Measurements from ENCODE around the gene FCMR. TPM values are rescaled to one million over a fixed set of nuclear protein-coding genes. Genes with fewer than 3 reads are reported as not detected.
A peak's percentile ranks its signal among the peaks of the same experiment; 100 is the strongest.

FCMR gene
- total RNA-seq = 1 to 10 TPM; 3.2 to 4.5 TPM
- long read RNA-seq = 0 reads

- ATAC-seq (peak; percentile 31 to 43), DNase-seq (no peak)
- intact Hi-C loops (cut with DNase I) = no loop called here
Measured at GRCh38 chr1:206921772-206922265, at the start of gene FCMR. FCMR (minus strand) TSS chr1:206921941; CDS start chr1:206921854, 87 bp downstream.

- intact Hi-C loops (cut with DNase I) = no loop called here
- DNase-seq (no peak), ATAC-seq (no peak)
Measured at GRCh38 chr1:206971029-206971655, 49.4 kb upstream of the FCMR start.

GRCh38 chr1:206970446-206970845, 48.7 kb upstream of the FCMR start, which contains the start of gene FCAMR:
FCAMR (minus strand) TSS chr1:206970460; CDS start chr1:206970125, 335 bp downstream.
- ATAC-seq (no peak), DNase-seq (no peak)
- intact Hi-C loops (cut with DNase I) = no loop called here

GRCh38 chr1:206969090-206969489, 47.3 kb upstream of the FCMR start:
- intact Hi-C loops (cut with DNase I) = no loop called here
- DNase-seq = no peak
- no peak for ATAC-seq

GRCh38 chr1:206967096-206967849, 45.5 kb upstream of the FCMR start:
- intact Hi-C loops (cut with DNase I) = no loop called here
- ATAC-seq (peak in 1 of 2 donors; percentile 52), DNase-seq (no peak)

GRCh38 chr1:206965781-206966180, 44.0 kb upstream of the FCMR start:
- DNase-seq = no peak
- no peak for ATAC-seq
- intact Hi-C loops (cut with DNase I) = no loop called here

- no peak for ATAC-seq
- DNase-seq = no peak
- intact Hi-C loops (cut with DNase I) = no loop called here
Measured at GRCh38 chr1:206963740-206964139, 42.0 kb upstream of the FCMR start.

- ATAC-seq (no peak), DNase-seq (no peak)
- intact Hi-C loops (cut with DNase I) = no loop called here
Measured at GRCh38 chr1:206963119-206963712, 41.5 kb upstream of the FCMR start.

- ATAC-seq (peak in 1 of 2 donors; percentile 16), DNase-seq (no peak)
- intact Hi-C loops (cut with DNase I) = no loop called here
Measured at GRCh38 chr1:206962272-206962671, 40.5 kb upstream of the FCMR start.

- intact Hi-C loops (cut with DNase I) = no loop called here
- DNase-seq (no peak), ATAC-seq (no peak)
Measured at GRCh38 chr1:206961668-206962067, 39.9 kb upstream of the FCMR start.

GRCh38 chr1:206960676-206961386, 39.1 kb upstream of the FCMR start:
- ATAC-seq (no peak), DNase-seq (no peak)
- intact Hi-C loops (cut with DNase I) = no loop called here

GRCh38 chr1:206958144-206958543, 36.4 kb upstream of the FCMR start:
- DNase-seq (no peak), ATAC-seq (no peak)
- intact Hi-C loops (cut with DNase I) = no loop called here

- no peak for ATAC-seq
- intact Hi-C loops (cut with DNase I) = no loop called here
- no peak for DNase-seq
Measured at GRCh38 chr1:206957639-206958038, 35.9 kb upstream of the FCMR start.

- intact Hi-C loops (cut with DNase I) = no loop called here
- DNase-seq (no peak), ATAC-seq (peak in 1 of 2 donors; percentile 51)
Measured at GRCh38 chr1:206955476-206956451, 34.0 kb upstream of the FCMR start.

GRCh38 chr1:206954459-206955342, 33.0 kb upstream of the FCMR start:
- ATAC-seq = no peak
- intact Hi-C loops (cut with DNase I) = no loop called here
- DNase-seq = no peak

GRCh38 chr1:206953626-206954025, 31.9 kb upstream of the FCMR start:
- no peak for DNase-seq
- ATAC-seq = no peak
- intact Hi-C loops (cut with DNase I) = no loop called here

GRCh38 chr1:206953126-206953525, 31.4 kb upstream of the FCMR start:
- ATAC-seq (no peak), DNase-seq (no peak)
- intact Hi-C loops (cut with DNase I) = no loop called here

Measured in left cardiac atrium (tissue), 4 donors.